ENCODE results near the gene TSPYL4. TPM values are rescaled to one million over a fixed set of nuclear protein-coding genes. Genes with fewer than 3 reads are reported as not detected.
A peak's percentile ranks its signal among the peaks of the same experiment; 100 is the strongest.

The TSPYL4 gene
- polyA plus RNA-seq, 1 donor (not counting 4 experiments of a cell fraction or from before 2014, with no cell fraction given) = 8.1 TPM

DNA sequence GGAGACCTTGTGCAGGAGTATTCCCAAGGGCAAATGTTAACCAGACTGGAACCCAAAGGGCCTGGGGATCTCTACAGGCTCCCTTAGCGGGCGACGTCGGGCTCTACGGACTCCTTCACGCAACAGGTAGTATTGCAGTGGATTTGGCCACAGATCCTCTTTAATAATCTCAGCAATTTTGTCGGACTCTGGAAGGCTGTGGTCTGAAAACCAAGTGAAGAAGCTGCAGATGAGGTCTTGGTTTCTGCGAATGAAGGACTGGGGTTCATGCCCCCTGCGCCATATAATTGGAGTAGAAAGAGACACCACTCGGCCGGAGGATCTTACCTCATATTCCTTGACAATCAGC lies 24.6 kb upstream of the TSPYL4 start:
- peaks cover 15% of the 10 kb centered on the region for H3K4me1 ChIP-seq (ENCODE audit: control insufficient read depth, extremely low read depth, insufficient read depth, low read length)
- FAIRE-seq = no peak
- H3K36me3 ChIP-seq (ENCODE audit: control insufficient read depth in 2 of 2, extremely low read depth in 1 of 2, insufficient read depth in 2 of 2, low read length in 2 of 2) = peaks cover 3 to 7% of the 10 kb centered on the region in 2 experiments
- peak overlapping the region; percentile 97 for H3K27ac ChIP-seq (ENCODE audit: control insufficient read depth, insufficient read depth, low read length)
- TF ChIP-seq EZH2 (IDR thresholded peaks at IDR 0.05; ENCODE audit: low read length) = no peak
- TF ChIP-seq, protein P1, sequence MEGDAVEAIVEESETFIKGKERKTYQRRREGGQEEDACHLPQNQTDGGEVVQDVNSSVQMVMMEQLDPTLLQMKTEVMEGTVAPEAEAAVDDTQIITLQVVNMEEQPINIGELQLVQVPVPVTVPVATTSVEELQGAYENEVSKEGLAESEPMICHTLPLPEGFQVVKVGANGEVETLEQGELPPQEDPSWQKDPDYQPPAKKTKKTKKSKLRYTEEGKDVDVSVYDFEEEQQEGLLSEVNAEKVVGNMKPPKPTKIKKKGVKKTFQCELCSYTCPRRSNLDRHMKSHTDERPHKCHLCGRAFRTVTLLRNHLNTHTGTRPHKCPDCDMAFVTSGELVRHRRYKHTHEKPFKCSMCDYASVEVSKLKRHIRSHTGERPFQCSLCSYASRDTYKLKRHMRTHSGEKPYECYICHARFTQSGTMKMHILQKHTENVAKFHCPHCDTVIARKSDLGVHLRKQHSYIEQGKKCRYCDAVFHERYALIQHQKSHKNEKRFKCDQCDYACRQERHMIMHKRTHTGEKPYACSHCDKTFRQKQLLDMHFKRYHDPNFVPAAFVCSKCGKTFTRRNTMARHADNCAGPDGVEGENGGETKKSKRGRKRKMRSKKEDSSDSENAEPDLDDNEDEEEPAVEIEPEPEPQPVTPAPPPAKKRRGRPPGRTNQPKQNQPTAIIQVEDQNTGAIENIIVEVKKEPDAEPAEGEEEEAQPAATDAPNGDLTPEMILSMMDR (optimal IDR thresholded peaks at IDR 0.05 in 1 of 3, IDR thresholded peaks at IDR 0.05 in 1 of 3, conservative IDR thresholded peaks at IDR 0.05 in 1 of 3; ENCODE audit: extremely low read depth in 1 of 3, insufficient read depth in 2 of 3, low read length in 3 of 3) = no peak
- peaks cover 49% of the 10 kb centered on the region for H3K79me2 ChIP-seq (ENCODE audit: control insufficient read depth, insufficient read depth, low read length)
- dilution Hi-C loops (cut with MboI; ENCODE audit: extremely low pct_ligation_motif_present, low sequenced_read_pairs) = no loop called here
- H3K9ac ChIP-seq (ENCODE audit: control insufficient read depth, extremely low read depth, insufficient read depth, low read length) = peak overlapping the region; percentile 98
- H3K9me3 ChIP-seq (ENCODE audit: control insufficient read depth, low read depth, low read length) = no peaks in the 10 kb centered on the region
- no peak for DNase-seq (ENCODE audit: low read depth, low spot score)
- no peaks in the 10 kb centered on the region for H3K27me3 ChIP-seq (ENCODE audit: control insufficient read depth, extremely low read depth, insufficient read depth, low read length)
- H3K4me3 ChIP-seq (ENCODE audit: control insufficient read depth in 2 of 3, extremely low read depth in 1 of 3, insufficient read depth in 2 of 3, low read depth in 1 of 3, low read length in 3 of 3) = peak overlapping the region; percentile 91 to 96 (median 93)
- no peaks in the 10 kb centered on the region for H3K9me1 ChIP-seq (ENCODE audit: control insufficient read depth, extremely low read depth, insufficient read depth, low read length)
- H2AFZ ChIP-seq (ENCODE audit: control insufficient read depth, low read length) = no peak overlapping the region
- H3K4me2 ChIP-seq (ENCODE audit: control insufficient read depth, extremely low read depth, insufficient read depth, low read depth, low read length) = peak overlapping the region; percentile 83
- peaks cover 3% of the 10 kb centered on the region for H4K20me1 ChIP-seq (ENCODE audit: control insufficient read depth, extremely low read depth, insufficient read depth, low read length)

DNA sequence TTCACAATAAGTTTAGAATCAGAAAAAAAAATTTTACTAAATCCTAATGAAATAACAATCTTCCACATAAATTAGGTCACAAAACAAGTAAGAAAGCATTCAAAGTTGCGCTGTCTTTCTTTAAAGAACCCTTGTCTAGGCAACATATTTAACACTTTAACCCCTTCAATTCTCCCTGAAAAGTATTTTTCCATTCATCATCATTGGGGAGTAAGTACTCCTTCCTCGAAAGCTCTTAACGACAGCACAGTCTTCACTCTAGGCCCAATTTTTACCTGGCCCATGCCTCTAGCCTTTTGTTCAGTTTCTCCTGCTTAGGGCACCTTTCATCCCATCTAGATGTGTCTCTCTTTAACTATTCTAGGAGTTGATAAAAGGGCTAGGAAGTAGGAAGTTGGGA lies 23.2 kb upstream of the TSPYL4 start:
- no peak for FAIRE-seq
- DNase-seq (ENCODE audit: low read depth, low spot score) = no peak
- no peak for TF ChIP-seq EZH2 (IDR thresholded peaks at IDR 0.05; ENCODE audit: low read length)
- TF ChIP-seq, protein P1 (optimal IDR thresholded peaks at IDR 0.05 in 1 of 3, IDR thresholded peaks at IDR 0.05 in 1 of 3, conservative IDR thresholded peaks at IDR 0.05 in 1 of 3; ENCODE audit: extremely low read depth in 1 of 3, insufficient read depth in 2 of 3, low read length in 3 of 3) = no peak
- no peaks in the 10 kb centered on the region for H3K9me3 ChIP-seq (ENCODE audit: control insufficient read depth, low read depth, low read length)
- peaks cover 49% of the 10 kb centered on the region for H3K79me2 ChIP-seq (ENCODE audit: control insufficient read depth, insufficient read depth, low read length)
- H2AFZ ChIP-seq (ENCODE audit: control insufficient read depth, low read length) = no peak overlapping the region
- H3K36me3 ChIP-seq (ENCODE audit: control insufficient read depth in 2 of 2, extremely low read depth in 1 of 2, insufficient read depth in 2 of 2, low read length in 2 of 2) = peaks cover 3 to 7% of the 10 kb centered on the region in 2 experiments
- peak overlapping the region; percentile 3 for H3K27ac ChIP-seq (ENCODE audit: control insufficient read depth, insufficient read depth, low read length)
- H4K20me1 ChIP-seq (ENCODE audit: control insufficient read depth, extremely low read depth, insufficient read depth, low read length) = peaks cover 3% of the 10 kb centered on the region
- no peaks in the 10 kb centered on the region for H3K27me3 ChIP-seq (ENCODE audit: control insufficient read depth, extremely low read depth, insufficient read depth, low read length)
- no peaks in the 10 kb centered on the region for H3K9me1 ChIP-seq (ENCODE audit: control insufficient read depth, extremely low read depth, insufficient read depth, low read length)
- peak overlapping the region; percentile 43 for H3K9ac ChIP-seq (ENCODE audit: control insufficient read depth, extremely low read depth, insufficient read depth, low read length)
- dilution Hi-C loops (cut with MboI; ENCODE audit: extremely low pct_ligation_motif_present, low sequenced_read_pairs) = no loop called here
- peaks cover 15% of the 10 kb centered on the region for H3K4me1 ChIP-seq (ENCODE audit: control insufficient read depth, extremely low read depth, insufficient read depth, low read length)
- H3K4me3 ChIP-seq (ENCODE audit: control insufficient read depth in 2 of 3, extremely low read depth in 1 of 3, insufficient read depth in 2 of 3, low read depth in 1 of 3, low read length in 3 of 3) = peak overlapping the region; percentile 71 to 96 (median 93)
- H3K4me2 ChIP-seq (ENCODE audit: control insufficient read depth, extremely low read depth, insufficient read depth, low read depth, low read length) = peak overlapping the region; percentile 83
